ENCODE measurements around the gene RXRB.

Gene RXRB

GRCh38 chr6:33197431-33198048 is 2.9 kb downstream of the RXRB start:
- DNase-seq (ENCODE audit: low read depth in 3 of 3), result no peak

- no peak for DNase-seq (ENCODE audit: low read depth in 3 of 3)
Measured at GRCh38 chr6:33195304-33196165, 4.9 kb downstream of the RXRB start.

GRCh38 chr6:33194431-33194979 is 6.0 kb downstream of the RXRB start:
- no peak for DNase-seq (ENCODE audit: low read depth in 3 of 3)

GRCh38 chr6:33193619-33194018 is 6.8 kb downstream of the RXRB start:
- no peak for DNase-seq (ENCODE audit: low read depth in 3 of 3)

- peak in 1 of 3 experiments; percentile 32 for DNase-seq (ENCODE audit: low read depth in 3 of 3)
Measured at GRCh38 chr6:33192671-33193602, 7.5 kb downstream of the RXRB start.

GRCh38 chr6:33192105-33192646 is 8.3 kb downstream of the RXRB start, which contains the start of gene COL11A2:
TSS of gene COL11A2 (minus strand) at chr6:33192467. CDS start at chr6:33192240, 227 bp downstream.
- no peak for DNase-seq (ENCODE audit: low read depth in 3 of 3)

GRCh38 chr6:33191383-33192104 is 8.9 kb downstream of the RXRB start:
- DNase-seq (ENCODE audit: low read depth in 3 of 3), result no peak

GRCh38 chr6:33190504-33191107 is 9.9 kb downstream of the RXRB start:
- no peak for DNase-seq (ENCODE audit: low read depth in 3 of 3)

GRCh38 chr6:33189625-33190448 is 10.6 kb downstream of the RXRB start:
- no peak for DNase-seq (ENCODE audit: low read depth in 3 of 3)

- DNase-seq (ENCODE audit: low read depth in 3 of 3), result no peak
Measured at GRCh38 chr6:33189164-33189563, 11.3 kb downstream of the RXRB start.

GRCh38 chr6:33187809-33188208 is 12.7 kb downstream of the RXRB start:
- no peak for DNase-seq (ENCODE audit: low read depth in 3 of 3)

GRCh38 chr6:33185654-33186187 is 14.7 kb downstream of the RXRB start:
- DNase-seq (ENCODE audit: low read depth in 3 of 3), result no peak

- no peak for DNase-seq (ENCODE audit: low read depth in 3 of 3)
Measured at GRCh38 chr6:33185190-33185589, 15.3 kb downstream of the RXRB start.

- no peak for DNase-seq (ENCODE audit: low read depth in 3 of 3)
Measured at GRCh38 chr6:33183071-33183683, 17.3 kb downstream of the RXRB start.

GRCh38 chr6:33181141-33181540 is 19.3 kb downstream of the RXRB start:
- DNase-seq (ENCODE audit: low read depth in 3 of 3), result no peak

GRCh38 chr6:33178755-33179475 is 21.6 kb downstream of the RXRB start:
- no peak for DNase-seq (ENCODE audit: low read depth in 3 of 3)

- no peak for DNase-seq (ENCODE audit: low read depth in 3 of 3)
Measured at GRCh38 chr6:33177552-33178446, 22.7 kb downstream of the RXRB start.
